Measurements from ENCODE around the gene PTPRN2. TPM values are rescaled to one million over a fixed set of nuclear protein-coding genes. Genes with fewer than 3 reads are reported as not detected.
"Not testable (repeated sequence)": the region's sequence is repeated elsewhere in the genome, so short reads cannot be mapped to it uniquely, and the experiment has no call there.

Gene PTPRN2
- total RNA-seq, 1 experiment from 2014 or later: 0.11 TPM

DNA sequence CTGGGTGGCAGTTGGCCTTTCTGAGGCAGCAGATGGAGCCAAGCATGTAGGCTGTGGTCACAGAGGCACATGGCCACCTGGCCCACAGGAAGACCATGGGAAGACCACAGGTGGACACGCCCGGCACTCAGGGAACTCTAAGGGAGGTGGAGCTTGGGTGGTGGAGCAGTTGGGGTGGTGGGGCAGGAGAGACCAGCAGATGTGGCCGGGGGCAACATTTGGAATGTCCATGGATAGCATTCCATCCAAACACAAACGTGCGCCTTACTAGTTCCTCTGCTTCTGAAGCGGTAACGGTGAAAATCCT is 290.9 kb downstream of the PTPRN2 start:
- Histone ChIP-seq H3K36me3 (ENCODE audit: insufficient read depth, low read length, poor library complexity, severe bottlenecking) (no peaks in the 10 kb centered on the region), H3K9me3 (ENCODE audit: low read depth, low read length, poor library complexity, severe bottlenecking) (no peaks in the 10 kb centered on the region), H3K27ac (ENCODE audit: low read depth, low read length, poor library complexity, severe bottlenecking) (no peak overlapping the region), H3K4me1 (ENCODE audit: insufficient read depth, low read length, poor library complexity, severe bottlenecking) (no peaks in the 10 kb centered on the region), H3K4me3 (ENCODE audit: low read depth, low read length, poor library complexity, severe bottlenecking) (no peak overlapping the region), H3K27me3 (replicated peaks; ENCODE audit: insufficient read depth, low read depth, low read length, poor library complexity) (peaks cover 11% of the 10 kb centered on the region)
- TF ChIP-seq CTCF (conservative IDR thresholded peaks at IDR 0.05; ENCODE audit: low read depth, low read length): no peak
- TF ChIP-seq EZH2 (IDR thresholded peaks at IDR 0.05; ENCODE audit: borderline replicate concordance, low read depth, low read length, poor library complexity, severe bottlenecking): no peak
- POLR2A ChIA-PET (ENCODE audit: low non-redundant PET): no interaction called here
- no peak for DNase-seq (ENCODE audit: low spot score)
- no TSS peak for BruUV-seq (replicated peaks)
- intact Hi-C loops (cut with micrococcal nuclease; ENCODE audit: unreplicated experiment): no loop called here
- CTCF ChIA-PET: no interaction called here

DNA sequence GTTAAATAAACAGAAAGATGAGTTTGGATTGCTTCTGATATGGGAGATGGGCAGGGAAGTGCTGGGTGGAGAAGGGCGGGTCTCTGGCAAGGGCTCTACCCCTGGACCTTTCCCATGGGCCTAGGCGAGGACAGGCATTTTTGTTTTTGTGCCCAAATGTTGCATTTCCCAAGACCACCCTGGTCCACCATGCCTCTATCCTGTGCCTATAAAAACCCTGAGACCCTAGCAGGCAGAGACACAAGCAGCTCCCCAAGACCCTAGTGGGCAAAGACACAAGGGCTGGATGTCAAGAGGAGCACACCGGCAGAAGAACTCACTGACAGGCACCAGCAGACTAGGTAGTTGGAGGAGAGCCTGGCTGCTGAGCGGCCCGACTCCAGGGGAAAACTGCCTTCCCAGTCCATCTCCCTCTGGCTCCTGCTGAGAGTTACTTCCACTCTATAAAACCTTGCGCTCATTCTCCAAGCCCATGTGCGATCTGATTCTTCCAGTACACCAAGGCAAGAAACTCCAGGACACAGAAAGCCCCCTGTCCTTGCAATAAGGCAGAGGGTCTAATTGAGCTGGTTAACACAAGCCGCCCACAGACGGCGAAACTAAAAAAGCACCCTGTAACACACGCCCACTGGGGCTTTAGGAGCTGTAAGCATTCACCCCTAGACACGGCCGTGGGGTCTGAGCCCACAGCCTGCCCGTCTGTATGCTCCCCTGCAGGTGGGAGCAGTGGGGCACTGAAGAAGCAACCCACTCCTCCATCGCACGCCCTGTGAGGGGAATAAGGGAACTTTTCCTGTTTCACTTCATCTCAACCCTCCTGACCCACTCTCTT is 291.4 kb downstream of the PTPRN2 start:
- Histone ChIP-seq H3K27me3 (replicated peaks; ENCODE audit: insufficient read depth, low read depth, low read length, poor library complexity) (peaks cover 11% of the 10 kb centered on the region), H3K9me3 (ENCODE audit: low read depth, low read length, poor library complexity, severe bottlenecking) (no peaks in the 10 kb centered on the region), H3K27ac (ENCODE audit: low read depth, low read length, poor library complexity, severe bottlenecking) (no peak overlapping the region), H3K36me3 (ENCODE audit: insufficient read depth, low read length, poor library complexity, severe bottlenecking) (no peaks in the 10 kb centered on the region), H3K4me3 (ENCODE audit: low read depth, low read length, poor library complexity, severe bottlenecking) (no peak overlapping the region), H3K4me1 (ENCODE audit: insufficient read depth, low read length, poor library complexity, severe bottlenecking) (no peaks in the 10 kb centered on the region)
- TF ChIP-seq EZH2 (IDR thresholded peaks at IDR 0.05; ENCODE audit: borderline replicate concordance, low read depth, low read length, poor library complexity, severe bottlenecking): no peak
- TF ChIP-seq CTCF (conservative IDR thresholded peaks at IDR 0.05; ENCODE audit: low read depth, low read length): no peak
- ChIA-PET CTCF (no interaction called here), POLR2A (ENCODE audit: low non-redundant PET) (no interaction called here)
- intact Hi-C loops (cut with micrococcal nuclease; ENCODE audit: unreplicated experiment): no loop called here
- BruUV-seq (replicated peaks): no TSS peak
- DNase-seq (ENCODE audit: low spot score): no peak

- H3K27ac ChIP-seq (ENCODE audit: low read depth, low read length, poor library complexity, severe bottlenecking); intact Hi-C loops (cut with micrococcal nuclease; ENCODE audit: unreplicated experiment); CTCF ChIA-PET; DNase-seq (ENCODE audit: low spot score); POLR2A ChIA-PET (ENCODE audit: low non-redundant PET); H3K4me1 ChIP-seq (ENCODE audit: insufficient read depth, low read length, poor library complexity, severe bottlenecking); H3K9me3 ChIP-seq (ENCODE audit: low read depth, low read length, poor library complexity, severe bottlenecking); H3K36me3 ChIP-seq (ENCODE audit: insufficient read depth, low read length, poor library complexity, severe bottlenecking); H3K4me3 ChIP-seq (ENCODE audit: low read depth, low read length, poor library complexity, severe bottlenecking); BruUV-seq (replicated peaks): not testable (repeated sequence)
- H3K27me3 ChIP-seq (replicated peaks; ENCODE audit: insufficient read depth, low read depth, low read length, poor library complexity): peaks cover 11% of the 10 kb centered on the region
Observed at GRCh38 chr7:158294468-158295215, 293.0 kb downstream of the PTPRN2 start.

All from A673 (cell line).